Gastrocnemius medialis (tissue), 4 donors: ENCODE measurements around the gene TMEM217.

Source experiments
- POLR2A ChIP-seq, 2 donors: fragments of 450-650 bp; IDR thresholded peaks; one replicate each; pipeline ENCODE4 v1.6.1; 2017; ENCODE audit warnings: antibody characterized with exemption in 2 of 2, mild to moderate bottlenecking in 2 of 2, moderate library complexity in 2 of 2
- TF ChIP-seq, protein P1 (sequence below), 5 experiments: fragments of 450-650 bp in 3 of 5; fragments of 200-600 bp in 2 of 5; sonication (generic) in 2 of 5; IDR thresholded peaks in 4 of 5; conservative IDR thresholded peaks in 1 of 5; 1 replicate in 4 of 5; 2 replicates in 1 of 5; pipeline ENCODE4 v1.5.1; 2016 to 2019; ENCODE audit warnings: antibody characterized with exemption in 5 of 5, mild to moderate bottlenecking in 3 of 5, moderate library complexity in 3 of 5

- TF ChIP-seq, protein P1, sequence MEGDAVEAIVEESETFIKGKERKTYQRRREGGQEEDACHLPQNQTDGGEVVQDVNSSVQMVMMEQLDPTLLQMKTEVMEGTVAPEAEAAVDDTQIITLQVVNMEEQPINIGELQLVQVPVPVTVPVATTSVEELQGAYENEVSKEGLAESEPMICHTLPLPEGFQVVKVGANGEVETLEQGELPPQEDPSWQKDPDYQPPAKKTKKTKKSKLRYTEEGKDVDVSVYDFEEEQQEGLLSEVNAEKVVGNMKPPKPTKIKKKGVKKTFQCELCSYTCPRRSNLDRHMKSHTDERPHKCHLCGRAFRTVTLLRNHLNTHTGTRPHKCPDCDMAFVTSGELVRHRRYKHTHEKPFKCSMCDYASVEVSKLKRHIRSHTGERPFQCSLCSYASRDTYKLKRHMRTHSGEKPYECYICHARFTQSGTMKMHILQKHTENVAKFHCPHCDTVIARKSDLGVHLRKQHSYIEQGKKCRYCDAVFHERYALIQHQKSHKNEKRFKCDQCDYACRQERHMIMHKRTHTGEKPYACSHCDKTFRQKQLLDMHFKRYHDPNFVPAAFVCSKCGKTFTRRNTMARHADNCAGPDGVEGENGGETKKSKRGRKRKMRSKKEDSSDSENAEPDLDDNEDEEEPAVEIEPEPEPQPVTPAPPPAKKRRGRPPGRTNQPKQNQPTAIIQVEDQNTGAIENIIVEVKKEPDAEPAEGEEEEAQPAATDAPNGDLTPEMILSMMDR (IDR thresholded peaks at IDR 0.05 in 4 of 5, conservative IDR thresholded peaks at IDR 0.05 in 1 of 5) = no peak
- no peak for TF ChIP-seq POLR2A (IDR thresholded peaks at IDR 0.05)
Observed at GRCh38 chr6:37293426-37293825, 35.5 kb upstream of the TMEM217 start.
